ENCODE results near the gene HYLS1.

The HYLS1 gene

GRCh38 chr11:125890447-125891100 is 3.1 kb downstream of the HYLS1 start:
- H3K4me3 ChIP-seq (IDR thresholded peaks at IDR 0.05; ENCODE audit: insufficient read depth, low read depth, low read length): no peak overlapping the region
- H4K20me1 ChIP-seq (ENCODE audit: insufficient read depth): no peaks in the 10 kb centered on the region
- H3K9ac ChIP-seq: no peak overlapping the region
- peaks cover 20% of the 10 kb centered on the region for H3K4me1 ChIP-seq (ENCODE audit: low read depth, poor library complexity, severe bottlenecking)
- no peak for TF ChIP-seq CTCF (conservative IDR thresholded peaks at IDR 0.05; ENCODE audit: low read depth, low read length)
- H3K79me2 ChIP-seq (ENCODE audit: insufficient read depth, low read depth): peaks cover 26% of the 10 kb centered on the region
- H3K27me3 ChIP-seq (ENCODE audit: insufficient read depth, low read depth): no peaks in the 10 kb centered on the region
- 0 out of 2 replicates have a peak, but pooled peaks cover 3% of the 10 kb centered on the region for H3K36me3 ChIP-seq (ENCODE audit: insufficient read depth)
- no peak overlapping the region for H3K27ac ChIP-seq
- H3K4me2 ChIP-seq: peak overlapping the region; percentile 33; the same call in 1 of the 2 replicates
- H2AFZ ChIP-seq (ENCODE audit: low read depth): no peak overlapping the region

DNA sequence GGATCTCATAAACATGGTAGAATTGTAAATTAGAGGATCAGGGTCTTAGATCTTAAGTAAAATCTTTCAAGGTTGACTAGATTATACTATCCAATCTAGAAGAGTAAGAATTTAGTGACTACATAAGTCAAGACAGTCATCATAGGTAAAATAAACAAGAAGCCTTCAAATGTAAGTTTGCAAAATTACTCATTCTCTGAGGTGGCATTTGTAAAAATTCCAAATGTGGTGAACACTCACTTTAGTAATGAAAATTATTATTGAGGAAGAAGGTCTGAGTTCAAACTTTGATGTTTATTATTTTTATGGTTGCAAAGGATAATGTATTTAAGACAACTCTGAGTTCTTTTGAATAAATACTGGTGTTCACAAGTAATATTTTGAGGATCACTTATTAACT is 4.6 kb downstream of the HYLS1 start:
- Histone ChIP-seq H4K20me1 (ENCODE audit: insufficient read depth) (no peaks in the 10 kb centered on the region), H3K9ac (no peak overlapping the region), H3K27ac (no peak overlapping the region), H3K36me3 (ENCODE audit: insufficient read depth) (0 out of 2 replicates have a peak, but pooled peaks cover 3% of the 10 kb centered on the region), H3K4me2 (no peak overlapping the region), H3K4me1 (ENCODE audit: low read depth, poor library complexity, severe bottlenecking) (peaks cover 23% of the 10 kb centered on the region), H3K79me2 (ENCODE audit: insufficient read depth, low read depth) (peaks cover 38% of the 10 kb centered on the region), H3K4me3 (IDR thresholded peaks at IDR 0.05; ENCODE audit: insufficient read depth, low read depth, low read length) (no peak overlapping the region), H3K27me3 (ENCODE audit: insufficient read depth, low read depth) (no peaks in the 10 kb centered on the region), H2AFZ (ENCODE audit: low read depth) (no peak overlapping the region)
- no peak for TF ChIP-seq CTCF (conservative IDR thresholded peaks at IDR 0.05; ENCODE audit: low read depth, low read length)

DNA sequence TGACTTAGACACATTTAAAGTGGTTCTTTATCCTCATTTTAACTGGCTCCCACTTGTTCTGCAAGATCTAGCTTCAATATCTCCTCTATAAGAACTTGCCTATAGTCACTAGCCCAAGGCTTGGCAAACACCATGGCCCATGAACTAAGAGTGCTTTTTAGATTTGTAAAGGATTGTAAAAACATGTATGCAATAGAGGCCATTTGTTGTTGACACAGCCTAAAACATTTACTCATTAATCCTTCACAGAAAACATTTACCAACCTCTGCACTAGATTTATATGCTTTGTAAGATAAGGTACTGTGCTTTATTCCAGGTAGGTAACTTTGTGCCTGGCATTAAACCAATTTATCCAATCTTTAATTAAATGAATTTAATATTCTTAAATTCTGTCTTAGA is 5.5 kb downstream of the HYLS1 start:
- no peak overlapping the region for H3K4me3 ChIP-seq (IDR thresholded peaks at IDR 0.05; ENCODE audit: insufficient read depth, low read depth, low read length)
- no peak overlapping the region for H3K4me2 ChIP-seq
- no peak overlapping the region for H3K9ac ChIP-seq
- H2AFZ ChIP-seq (ENCODE audit: low read depth): no peak overlapping the region
- H4K20me1 ChIP-seq (ENCODE audit: insufficient read depth): no peaks in the 10 kb centered on the region
- H3K79me2 ChIP-seq (ENCODE audit: insufficient read depth, low read depth): peaks cover 47% of the 10 kb centered on the region
- 0 out of 2 replicates have a peak, but pooled peaks cover 3% of the 10 kb centered on the region for H3K36me3 ChIP-seq (ENCODE audit: insufficient read depth)
- no peak for TF ChIP-seq CTCF (conservative IDR thresholded peaks at IDR 0.05; ENCODE audit: low read depth, low read length)
- H3K4me1 ChIP-seq (ENCODE audit: low read depth, poor library complexity, severe bottlenecking): peaks cover 31% of the 10 kb centered on the region
- H3K27ac ChIP-seq: no peak overlapping the region
- H3K27me3 ChIP-seq (ENCODE audit: insufficient read depth, low read depth): no peaks in the 10 kb centered on the region

- TF ChIP-seq CTCF (conservative IDR thresholded peaks at IDR 0.05; ENCODE audit: low read depth, low read length): no peak
- H3K27ac ChIP-seq: no peak overlapping the region
- no peaks in the 10 kb centered on the region for H3K36me3 ChIP-seq (ENCODE audit: insufficient read depth)
- no peaks in the 10 kb centered on the region for H3K27me3 ChIP-seq (ENCODE audit: insufficient read depth, low read depth)
- no peak overlapping the region for H2AFZ ChIP-seq (ENCODE audit: low read depth)
- 0 out of 2 replicates have a peak overlapping the region, but pooled peaks have one; percentile 7 for H3K4me2 ChIP-seq
- H3K79me2 ChIP-seq (ENCODE audit: insufficient read depth, low read depth): peaks cover 18% of the 10 kb centered on the region; the same call in 1 of the 2 replicates
- no peak overlapping the region for H3K9ac ChIP-seq
- no peak overlapping the region for H3K4me3 ChIP-seq (IDR thresholded peaks at IDR 0.05; ENCODE audit: insufficient read depth, low read depth, low read length)
- H3K4me1 ChIP-seq (ENCODE audit: low read depth, poor library complexity, severe bottlenecking): peaks cover 10% of the 10 kb centered on the region
- H4K20me1 ChIP-seq (ENCODE audit: insufficient read depth): no peaks in the 10 kb centered on the region
These were observed 14.4 kb downstream of the HYLS1 start for GRCh38 chr11:125901872-125902271.
